Measurements from ENCODE around the gene HIP1.

DNA sequence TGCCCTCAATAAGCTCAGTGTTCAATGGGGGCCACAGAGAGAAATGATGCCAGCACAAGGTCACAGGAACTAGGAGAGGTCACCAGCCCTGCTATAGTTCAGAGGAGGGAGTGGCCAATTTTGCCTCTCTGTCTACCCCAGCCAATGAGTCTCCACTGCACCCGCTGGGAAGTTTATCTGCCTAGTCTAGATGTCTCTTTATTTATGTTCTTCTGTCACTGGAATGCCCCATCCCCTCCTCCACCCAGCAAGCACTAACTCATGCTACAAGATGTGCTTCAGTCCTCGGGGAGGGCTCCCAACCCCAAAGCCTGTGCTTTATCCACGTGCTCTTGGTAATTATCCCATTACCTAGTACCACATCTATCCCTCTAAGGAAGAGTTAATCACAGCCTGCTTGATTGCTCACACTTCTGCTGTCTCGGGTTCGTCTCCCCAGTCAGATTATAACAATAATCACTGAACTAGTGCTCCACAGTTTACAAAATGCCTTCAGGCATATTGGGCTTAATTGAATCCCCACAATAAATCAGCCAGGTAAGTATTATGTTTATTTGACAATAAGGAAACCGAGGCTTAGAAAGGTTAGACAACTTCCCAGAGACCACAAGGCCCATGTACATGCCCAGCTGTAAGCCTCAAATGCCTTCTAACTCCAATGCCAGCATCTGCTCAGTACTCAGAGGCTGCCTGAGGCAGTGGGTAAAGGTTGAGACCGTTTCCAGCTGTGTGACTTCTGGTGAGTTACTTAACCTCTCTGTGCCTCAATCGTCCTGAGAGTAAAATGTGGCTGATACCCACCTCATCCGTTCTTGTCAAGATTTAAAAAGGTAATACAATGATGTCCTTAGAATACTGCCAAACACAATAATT, 3.9 kb downstream of the HIP1 start:
- TF ChIP-seq CTCF (IDR thresholded peaks at IDR 0.05) (no peak), ZFX (IDR thresholded peaks at IDR 0.05; ENCODE audit: borderline replicate concordance) (no peak)
